Right atrium auricular region (tissue), 2 donors: ENCODE measurements around the gene ATP2C2. TPM values are rescaled to one million over a fixed set of nuclear protein-coding genes. Genes with fewer than 3 reads are reported as not detected.

Experiments
- DNase-seq: peaks from one replicate; pipeline ENCODE4 v3.0.0-alpha.2; 2019; ENCODE audit warnings: low spot score
- H3K27ac ChIP-seq, 2 donors: fragments of 200-600 bp; sonication (generic); 1 replicate in 1 of 2; 2 replicates in 1 of 2; pipeline ENCODE4 v1.5.1; 2016 to 2019
- H3K27me3 ChIP-seq, 2 donors: fragments of 200-600 bp; sonication (generic); one replicate each; pipeline versions ENCODE4 v1.5.1 to v1.6.0; 2017 to 2019
- H3K36me3 ChIP-seq: fragments of 200-600 bp; sonication (generic); one replicate; pipeline ENCODE4 v1.5.1; 2016
- H3K4me1 ChIP-seq, 2 donors: fragments of 200-600 bp; sonication (generic); one replicate each; pipeline versions ENCODE4 v1.5.1 to v1.6.0; 2017 to 2019
- H3K4me3 ChIP-seq, 2 donors: fragments of 200-600 bp; sonication (generic); 1 replicate in 1 of 2; 2 replicates in 1 of 2; pipeline ENCODE4 v1.5.1; 2017 to 2019; ENCODE audit warnings: mild to moderate bottlenecking in 1 of 2, moderate library complexity in 1 of 2
- H3K9me3 ChIP-seq, 2 donors: fragments of 200-600 bp; sonication (generic); one replicate each; pipeline ENCODE4 v1.5.1; 2019
- CTCF ChIP-seq, 2 donors: fragments of 200-600 bp; sonication (generic); IDR thresholded peaks; one replicate each; pipeline ENCODE4 v1.5.1; 2019; ENCODE audit warnings: antibody characterized with exemption in 2 of 2
- total RNA-seq, 2 donors: library from RNA; depleted of rRNA; stranded (reverse); fragments of >200 nt; gene quantifications; one replicate each; pipeline ENCODE4 v1.1.0, GENCODE V29; 2016

ATP2C2 gene
- total RNA-seq, 2 donors from 2014 or later, result not detected

GRCh38 chr16:84351630-84352029 is 16.7 kb upstream of the ATP2C2 start:
- Histone ChIP-seq H3K27ac (no peak overlapping the region), H3K27me3 (no peaks in the 10 kb centered on the region), H3K9me3 (no peaks in the 10 kb centered on the region), H3K4me3 (no peak overlapping the region), H3K36me3 (no peaks in the 10 kb centered on the region), H3K4me1 (no peaks in the 10 kb centered on the region)
- no peak for TF ChIP-seq CTCF (IDR thresholded peaks at IDR 0.05)
- no peak for DNase-seq

GRCh38 chr16:84354306-84354705 is 14.0 kb upstream of the ATP2C2 start:
- no peak for TF ChIP-seq CTCF (IDR thresholded peaks at IDR 0.05)
- Histone ChIP-seq H3K4me3 (no peak overlapping the region), H3K27ac (no peak overlapping the region), H3K9me3 (no peaks in the 10 kb centered on the region), H3K4me1 (no peaks in the 10 kb centered on the region), H3K36me3 (no peaks in the 10 kb centered on the region), H3K27me3 (no peaks in the 10 kb centered on the region)
- no peak for DNase-seq

GRCh38 chr16:84355149-84355548 is 13.2 kb upstream of the ATP2C2 start:
- no peak for DNase-seq
- H3K4me1 ChIP-seq, result no peaks in the 10 kb centered on the region
- no peak overlapping the region for H3K4me3 ChIP-seq
- no peaks in the 10 kb centered on the region for H3K9me3 ChIP-seq
- H3K36me3 ChIP-seq, result no peaks in the 10 kb centered on the region
- no peak overlapping the region for H3K27ac ChIP-seq
- no peak for TF ChIP-seq CTCF (IDR thresholded peaks at IDR 0.05)
- H3K27me3 ChIP-seq, result no peaks in the 10 kb centered on the region

GRCh38 chr16:84356176-84356575 is 12.2 kb upstream of the ATP2C2 start:
- Histone ChIP-seq H3K27me3 (no peaks in the 10 kb centered on the region), H3K27ac (no peak overlapping the region), H3K9me3 (no peaks in the 10 kb centered on the region), H3K4me3 (no peak overlapping the region), H3K36me3 (no peaks in the 10 kb centered on the region), H3K4me1 (no peaks in the 10 kb centered on the region)
- no peak for TF ChIP-seq CTCF (IDR thresholded peaks at IDR 0.05)
- DNase-seq, result no peak

GRCh38 chr16:84356591-84357116 is 11.7 kb upstream of the ATP2C2 start:
- H3K27me3 ChIP-seq, result no peaks in the 10 kb centered on the region
- H3K9me3 ChIP-seq, result no peaks in the 10 kb centered on the region
- TF ChIP-seq CTCF (IDR thresholded peaks at IDR 0.05), result no peak
- no peak overlapping the region for H3K4me3 ChIP-seq
- no peak overlapping the region for H3K27ac ChIP-seq
- H3K36me3 ChIP-seq, result no peaks in the 10 kb centered on the region
- H3K4me1 ChIP-seq, result no peaks in the 10 kb centered on the region
- no peak for DNase-seq

- Histone ChIP-seq H3K36me3 (no peaks in the 10 kb centered on the region), H3K4me1 (no peaks in the 10 kb centered on the region), H3K27me3 (no peaks in the 10 kb centered on the region), H3K4me3 (no peak overlapping the region), H3K27ac (no peak overlapping the region), H3K9me3 (no peaks in the 10 kb centered on the region)
- no peak for DNase-seq
- TF ChIP-seq CTCF (IDR thresholded peaks at IDR 0.05), result no peak
These were observed 11.1 kb upstream of the ATP2C2 start for GRCh38 chr16:84357191-84357651.
